SIG-M5 treated with dmso at 0.1 percent for 504 hours (cell line): Measurements from ENCODE around the gene POLR3K.
A peak's percentile ranks its signal among the peaks of the same experiment; 100 is the strongest.

Experiments used
- DNase-seq: peaks from one replicate; lab custom pipeline; 2025; ENCODE audit not compliant: unreplicated experiment; lab: John Stamatoyannopoulos, UW

POLR3K gene

DNA sequence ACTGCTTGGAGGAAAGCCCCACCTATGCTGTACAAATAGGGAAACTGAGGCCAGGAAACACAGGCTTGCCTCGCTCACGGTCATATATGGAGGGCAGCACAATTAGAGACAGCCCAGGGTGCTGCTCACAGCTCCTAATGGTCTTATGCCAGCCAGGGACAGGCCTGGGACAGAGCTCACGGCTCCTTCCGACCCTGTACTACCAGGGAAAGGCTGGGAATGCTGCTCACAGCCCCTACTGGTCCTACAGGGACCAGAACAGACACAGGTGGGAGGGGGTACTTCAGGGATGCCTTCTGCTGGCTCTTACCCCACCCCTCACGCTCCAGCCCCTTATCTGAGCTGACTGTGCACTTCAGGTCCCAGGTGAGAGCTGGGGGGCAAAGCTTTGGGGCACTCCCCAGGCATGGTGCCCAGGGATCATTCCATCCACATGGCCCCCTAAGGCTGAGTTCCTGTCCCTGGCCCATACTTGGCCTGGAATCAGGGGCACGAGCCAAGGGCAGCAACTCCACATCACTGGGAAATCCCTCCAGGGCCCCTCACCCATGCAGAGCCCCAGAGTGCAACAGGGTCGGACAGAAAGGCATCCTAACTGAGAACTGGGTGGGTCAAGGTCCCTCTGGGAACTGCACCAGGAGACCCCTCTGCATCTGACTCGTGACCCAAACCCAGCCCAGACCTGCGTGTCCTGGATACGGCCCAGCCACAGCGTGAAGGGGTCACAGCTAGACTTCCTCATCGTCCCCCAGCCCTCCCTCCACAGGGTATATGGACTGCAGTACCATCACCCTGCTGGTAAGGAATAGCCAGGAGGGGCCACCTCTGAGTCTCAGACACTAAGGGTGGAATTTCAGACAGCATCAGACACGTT is 13.1 kb upstream of the POLR3K start:
- no peak for DNase-seq

DNA sequence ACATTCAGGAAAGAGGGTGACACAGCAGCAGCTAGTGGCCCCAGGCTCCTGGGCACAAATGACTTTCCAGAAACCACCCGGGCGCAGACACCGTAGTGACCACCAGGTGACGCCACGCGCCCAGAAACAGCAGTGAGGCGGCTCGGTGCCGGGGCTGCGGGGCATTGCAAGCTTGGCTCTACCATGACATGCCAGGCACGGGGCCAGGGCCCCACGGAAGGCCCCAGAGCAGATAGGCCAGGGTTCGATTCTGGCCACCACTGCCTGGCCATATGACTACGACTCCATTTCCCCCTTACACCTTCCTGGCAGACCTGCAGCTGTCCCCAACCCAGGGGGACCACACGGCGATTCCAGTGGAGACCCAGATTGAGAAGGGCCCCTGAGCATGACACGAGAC is 12.3 kb upstream of the POLR3K start:
- DNase-seq = peak; percentile 77

DNA sequence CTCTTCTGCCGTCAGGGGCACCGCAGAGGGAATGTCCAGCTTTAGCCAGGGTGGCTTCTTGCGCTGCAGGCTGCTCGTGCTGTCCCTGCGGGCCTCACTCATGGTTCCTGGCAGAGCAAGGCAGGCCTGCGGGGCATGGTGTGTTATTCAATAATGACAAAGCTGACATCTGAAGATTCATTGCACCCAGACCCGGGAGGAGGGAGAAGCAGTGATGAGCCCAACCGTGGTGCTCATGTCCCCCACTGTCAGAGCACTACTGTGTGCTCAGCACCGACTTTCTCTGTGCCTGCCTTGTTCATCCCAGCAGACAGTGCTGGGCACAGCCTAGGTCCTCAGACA is 11.5 kb upstream of the POLR3K start:
- DNase-seq = no peak

DNA sequence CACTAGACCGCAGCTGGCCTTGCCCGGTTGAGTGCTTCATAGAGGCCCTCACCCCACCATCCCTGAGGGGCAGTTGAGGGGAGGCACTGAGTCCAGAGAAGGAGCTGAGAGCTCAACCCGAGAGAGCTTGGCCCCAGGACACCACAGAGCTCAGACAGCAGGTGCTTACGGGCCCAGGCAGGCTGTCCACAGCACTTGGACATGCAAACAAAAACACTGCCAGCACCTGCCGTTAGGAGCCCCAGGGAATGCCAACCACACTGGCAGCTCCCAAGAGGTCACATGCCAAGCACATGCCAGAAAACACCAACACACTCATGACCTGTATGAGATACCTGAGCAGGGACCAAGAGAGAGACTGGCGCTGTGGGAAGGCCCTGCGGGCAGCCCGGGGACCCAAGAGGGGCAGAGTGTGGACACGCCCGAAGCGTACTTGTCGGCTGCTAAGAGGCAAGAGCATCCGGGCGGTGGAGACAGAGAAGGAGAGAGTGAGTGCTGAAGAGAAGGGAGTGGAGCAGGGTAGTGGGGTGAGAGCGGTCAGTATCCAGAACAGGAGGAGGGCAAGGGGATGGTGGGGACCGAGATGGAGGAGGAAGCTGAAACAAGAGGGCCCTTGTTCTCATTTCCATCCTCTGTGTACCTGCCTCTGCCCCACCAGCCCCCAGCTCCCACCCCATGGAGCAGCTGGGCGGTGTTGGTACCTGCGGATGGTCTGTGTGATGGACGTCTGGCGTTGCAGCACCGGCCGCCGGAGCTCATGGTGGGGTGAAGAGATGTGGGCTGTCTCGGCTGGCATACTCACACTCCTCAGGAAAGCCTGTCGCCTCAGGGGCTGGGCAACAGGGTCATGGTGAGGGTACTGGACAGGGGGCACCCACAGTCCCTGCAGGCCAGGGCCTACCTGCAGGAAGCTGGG is 10.8 kb upstream of the POLR3K start:
- DNase-seq = no peak

DNA sequence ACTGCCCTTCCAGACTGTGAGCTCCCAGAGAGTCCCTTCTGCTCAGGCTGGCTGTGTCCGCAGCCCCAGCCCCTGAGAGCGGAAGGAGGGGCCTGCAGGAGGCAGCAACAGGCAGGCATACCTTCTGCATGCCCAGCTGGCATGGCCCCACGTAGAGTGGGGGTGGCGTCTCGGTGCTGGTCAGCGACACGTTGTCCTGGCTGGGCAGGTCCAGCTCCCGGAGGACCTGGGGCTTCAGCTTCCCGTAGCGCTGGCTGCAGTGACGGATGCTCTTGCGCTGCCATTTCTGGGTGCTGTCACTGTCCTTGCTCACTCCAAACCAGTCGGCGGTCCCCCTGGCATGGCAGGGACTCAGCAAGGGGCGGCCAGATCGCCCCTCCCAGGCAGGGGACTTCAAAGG is 10.1 kb upstream of the POLR3K start:
- DNase-seq = no peak

DNA sequence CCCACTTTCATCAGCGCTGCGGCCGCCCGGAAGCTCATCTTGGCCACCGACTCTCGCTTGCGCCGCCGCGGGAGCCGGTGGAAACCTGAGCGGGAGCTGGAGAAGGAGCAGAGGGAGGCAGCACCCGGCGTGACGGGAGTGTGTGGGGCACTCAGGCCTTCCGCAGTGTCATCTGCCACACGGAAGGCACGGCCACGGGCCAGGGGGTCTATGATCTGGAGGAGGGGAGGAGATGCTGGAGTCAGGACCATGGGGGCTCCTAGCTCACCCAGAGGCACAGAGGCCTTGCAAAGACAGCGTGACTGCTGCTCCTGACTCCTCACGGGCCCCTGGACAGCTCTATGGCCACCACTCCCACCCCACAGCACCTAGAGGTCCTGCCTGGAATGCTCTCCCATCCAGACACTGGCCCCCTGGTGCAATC is 9.6 kb upstream of the POLR3K start:
- no peak for DNase-seq

DNA sequence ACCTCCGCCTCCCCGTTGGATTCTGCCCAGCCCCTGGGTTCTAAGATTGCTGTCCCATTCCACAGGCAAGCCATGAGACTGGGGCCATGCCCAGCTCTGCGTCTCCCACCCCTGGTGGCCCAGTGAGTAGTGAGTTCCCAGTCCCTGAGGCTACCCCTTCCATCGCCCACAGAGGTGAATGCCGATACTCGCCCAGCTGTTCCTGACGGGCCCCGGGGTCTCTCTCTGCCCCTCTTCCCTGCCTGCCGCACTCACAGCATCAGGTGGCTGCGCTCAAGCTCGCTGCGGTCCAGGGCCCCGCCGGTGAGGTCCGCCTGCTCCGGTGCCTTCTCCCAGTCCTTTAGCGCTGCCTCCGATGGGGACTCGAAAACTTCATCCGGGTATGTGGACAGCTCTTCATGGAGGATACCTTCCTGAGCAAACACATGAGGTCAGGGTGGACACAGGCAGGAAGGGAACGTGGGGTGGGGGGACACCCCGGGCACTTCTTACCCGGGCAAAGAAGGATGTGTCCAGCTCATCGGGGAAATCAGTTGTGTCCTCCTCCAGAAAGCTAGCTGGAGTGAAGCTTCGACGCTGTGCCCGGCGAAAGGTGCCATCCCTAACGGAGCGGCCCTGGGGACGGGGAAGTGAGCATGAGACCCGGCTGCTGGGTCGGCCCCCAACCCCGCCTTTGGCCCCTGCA is 9.0 kb upstream of the POLR3K start:
- no peak for DNase-seq

DNA sequence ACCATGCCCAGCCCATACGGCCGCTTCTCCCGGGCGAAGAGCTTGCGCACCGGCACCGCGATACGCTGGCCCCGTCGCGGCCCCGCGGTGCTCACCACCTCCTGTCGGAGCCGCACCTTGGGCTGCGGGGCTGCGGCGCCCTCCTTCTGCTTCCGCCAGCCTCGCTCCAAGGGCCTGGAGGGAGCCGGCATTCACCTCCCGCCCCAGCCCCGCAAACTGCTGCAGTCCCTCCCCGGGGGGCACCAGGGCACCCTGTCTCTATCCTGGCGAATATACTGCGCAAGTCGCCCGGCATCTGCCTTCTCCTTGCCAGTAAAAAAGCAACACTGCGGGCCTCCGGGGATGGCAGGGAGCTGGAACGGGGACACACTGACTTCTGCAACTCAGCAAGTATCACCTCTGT is 8.5 kb upstream of the POLR3K start:
- DNase-seq = no peak

DNA sequence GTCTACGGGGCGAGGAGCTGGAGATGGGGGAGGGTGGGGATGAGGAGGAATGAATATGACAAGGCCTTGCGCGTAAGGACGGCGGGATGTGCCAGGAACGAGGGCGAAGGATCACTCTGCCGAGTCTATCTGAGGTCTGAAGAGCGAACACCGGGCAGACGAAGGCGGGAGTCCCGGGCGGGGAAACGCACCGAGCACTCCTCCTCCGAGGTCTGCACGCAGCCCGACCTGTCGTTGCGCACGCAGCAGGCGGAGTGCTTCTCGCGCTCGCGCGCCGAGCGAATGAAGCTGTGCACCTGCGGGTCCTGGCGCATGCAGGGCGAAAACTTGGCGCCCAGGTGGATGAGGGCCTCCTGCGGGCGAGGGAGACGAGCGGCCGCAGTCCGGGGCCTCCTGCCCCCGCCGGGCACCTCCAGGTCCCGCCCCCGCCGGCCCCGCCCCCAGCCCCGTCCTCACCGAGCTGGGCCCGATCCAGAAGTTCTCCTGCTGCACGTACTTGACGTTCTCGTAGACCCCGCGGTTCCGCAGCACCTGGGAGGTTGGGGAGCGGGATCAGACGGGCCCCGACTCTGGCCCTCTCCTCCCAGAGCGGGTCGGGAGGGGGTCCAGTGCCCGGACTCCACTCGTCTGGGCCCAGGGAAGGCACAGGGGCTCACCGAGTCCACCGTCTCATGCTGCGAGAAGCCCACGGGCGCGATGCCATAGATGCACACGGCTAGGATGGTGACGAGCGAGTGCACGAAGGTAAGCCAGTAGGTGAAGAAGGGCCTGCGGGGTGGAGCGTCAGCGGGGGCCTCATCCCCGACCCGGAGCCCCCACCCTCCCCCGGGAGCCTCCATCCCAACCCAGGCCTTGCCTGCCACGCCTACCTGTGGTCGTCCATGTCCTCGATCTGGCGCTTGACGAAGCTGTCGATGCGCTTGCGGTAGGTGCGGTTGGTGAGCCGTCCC is 7.8 kb upstream of the POLR3K start:
- no peak for DNase-seq

DNA sequence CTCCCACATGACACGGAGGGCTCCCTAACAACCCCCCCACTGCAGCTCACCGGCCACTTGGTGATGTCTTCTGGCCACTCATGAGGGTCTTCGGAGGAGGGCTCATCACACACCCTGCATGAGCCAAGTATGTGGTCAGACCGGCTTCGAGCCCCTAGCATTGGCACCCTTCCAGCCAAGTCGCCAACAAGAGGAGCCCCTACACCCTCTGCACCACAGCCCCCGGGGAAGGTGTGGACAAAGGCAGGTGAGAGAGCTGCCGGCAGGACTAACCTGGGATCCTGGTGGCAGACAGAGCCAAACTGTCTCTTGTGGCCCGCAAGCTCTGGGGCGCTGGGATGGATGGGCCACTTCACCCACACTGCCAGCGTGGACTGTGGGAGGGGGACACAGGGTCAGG is 6.8 kb upstream of the POLR3K start:
- no peak for DNase-seq

DNA sequence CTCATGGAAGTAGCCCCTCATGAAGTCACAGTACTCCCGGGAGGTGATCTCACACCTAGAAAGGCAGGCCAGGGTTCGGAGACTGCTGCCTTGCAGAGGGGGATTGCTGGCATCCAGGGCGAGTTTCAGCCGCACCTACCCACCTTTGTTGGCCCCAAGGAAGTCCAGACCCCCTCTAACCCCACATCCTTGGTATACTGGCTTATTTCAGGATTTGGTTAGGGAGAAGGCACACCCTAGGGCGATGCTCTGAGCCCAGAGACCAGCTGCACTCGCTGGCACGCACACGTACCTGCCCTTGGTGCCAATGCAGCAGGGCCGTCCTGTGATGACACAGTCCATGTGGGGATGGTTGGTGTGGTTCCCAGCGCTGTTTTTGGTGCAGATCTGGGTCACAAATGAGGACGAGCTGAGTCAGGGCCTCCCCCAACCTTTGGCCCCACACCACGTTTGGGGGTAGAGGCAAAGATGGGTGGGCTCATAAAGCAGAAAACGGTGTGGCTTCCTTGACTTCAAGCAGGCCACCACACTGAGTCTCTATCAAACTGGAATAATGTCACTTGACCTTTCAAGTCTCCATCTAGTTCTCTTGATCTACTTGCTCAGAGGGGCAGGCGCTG is 6.1 kb upstream of the POLR3K start:
- no peak for DNase-seq

DNA sequence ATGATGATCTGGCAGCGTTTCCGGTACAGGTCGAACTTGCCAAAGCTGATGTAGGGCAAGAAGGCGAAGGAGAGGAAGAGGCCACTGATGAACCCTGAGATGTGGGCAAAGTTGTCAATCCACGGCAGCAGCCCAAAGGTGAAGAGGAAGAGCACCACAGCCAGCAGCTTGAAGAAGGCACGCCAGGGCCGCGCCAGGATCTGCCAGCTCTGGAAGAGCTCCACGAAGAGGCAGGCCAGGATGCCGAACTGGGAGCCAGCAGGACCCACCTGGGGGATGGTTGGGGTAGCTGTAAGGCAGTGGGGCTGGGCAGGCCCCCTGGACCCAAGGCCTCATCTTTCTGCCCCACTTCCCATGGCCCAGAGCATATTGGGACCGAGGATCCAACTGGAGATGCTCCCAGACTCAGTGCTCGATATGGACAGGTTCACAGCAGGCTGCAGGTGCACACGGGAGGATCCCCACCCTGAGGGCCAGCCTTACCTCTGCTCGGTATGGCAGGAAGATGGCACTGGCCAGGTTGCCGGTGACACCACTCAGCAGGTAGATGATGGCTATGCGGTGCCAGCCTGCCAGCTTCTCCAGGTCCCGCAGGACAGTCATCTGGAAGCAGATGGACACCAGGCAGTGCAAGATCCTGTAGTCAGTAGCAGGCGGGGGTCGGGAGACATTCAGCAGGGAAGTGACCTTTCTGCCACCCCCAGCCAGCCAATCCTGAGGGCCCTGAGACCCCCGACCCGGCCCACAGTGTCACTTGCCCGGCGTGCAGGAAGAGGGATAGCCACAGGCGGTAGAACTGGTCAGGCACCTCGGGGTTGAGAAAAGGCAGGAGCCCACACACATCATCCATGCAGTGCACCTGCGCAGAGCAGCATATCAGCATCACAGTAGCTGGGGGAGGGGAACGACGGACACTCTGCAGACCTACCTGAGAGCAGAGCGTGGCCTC is 5.4 kb upstream of the POLR3K start:
- no peak for DNase-seq

DNA sequence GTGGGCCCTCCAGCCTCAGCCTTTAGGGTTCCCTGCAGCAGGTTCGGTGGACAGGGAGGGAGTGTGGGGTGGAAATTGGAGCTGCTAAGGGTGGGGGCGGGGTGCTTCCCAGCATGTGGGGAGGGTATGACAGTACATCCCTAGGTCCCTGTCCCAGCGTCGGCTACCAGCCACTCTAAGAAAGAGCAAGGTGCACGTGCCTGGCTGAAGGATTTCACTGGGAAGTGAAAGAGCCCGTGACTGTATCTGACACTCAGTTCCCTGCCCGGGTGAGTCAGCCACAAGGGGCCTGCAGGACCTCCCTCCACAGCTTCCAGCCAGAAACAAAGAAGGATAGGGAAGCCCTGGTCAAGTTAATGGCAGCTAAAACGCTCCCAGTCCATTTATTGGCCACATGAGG is 4.3 kb upstream of the POLR3K start:
- no peak for DNase-seq

DNA sequence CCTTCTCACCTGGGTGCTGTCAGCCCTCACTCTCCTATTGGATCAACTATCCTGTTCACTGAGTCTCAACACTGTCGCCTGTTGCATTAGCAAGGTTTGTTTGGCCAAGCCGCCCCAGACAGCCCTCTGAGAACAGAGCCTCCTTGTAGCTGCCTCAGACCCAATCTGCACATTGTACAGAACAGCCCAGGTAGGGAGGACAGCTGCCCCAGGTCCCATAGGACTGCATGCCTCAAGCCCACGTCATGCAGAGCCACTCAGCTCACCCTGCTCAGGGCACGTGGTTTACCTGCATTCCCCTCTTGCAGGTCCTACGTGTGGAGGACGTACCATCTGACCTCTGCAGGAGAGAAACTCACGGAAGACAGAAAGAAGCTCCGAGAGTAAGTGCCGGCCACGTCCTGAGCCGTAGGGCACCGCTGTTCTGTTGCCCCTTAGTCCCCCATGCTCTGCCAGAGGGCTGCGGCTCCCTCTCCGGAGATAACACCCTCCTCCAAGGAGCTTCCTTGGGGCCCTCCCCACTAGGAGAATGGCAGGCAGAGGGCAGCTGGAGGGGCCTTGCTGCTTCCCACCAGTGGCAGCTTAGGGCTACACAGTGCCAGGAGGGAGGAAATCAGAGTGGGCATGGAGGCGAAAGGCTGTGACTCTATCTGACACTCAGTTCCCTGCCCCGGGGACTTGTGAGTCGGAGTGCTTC is 3.0 kb upstream of the POLR3K start:
- no peak for DNase-seq

DNA sequence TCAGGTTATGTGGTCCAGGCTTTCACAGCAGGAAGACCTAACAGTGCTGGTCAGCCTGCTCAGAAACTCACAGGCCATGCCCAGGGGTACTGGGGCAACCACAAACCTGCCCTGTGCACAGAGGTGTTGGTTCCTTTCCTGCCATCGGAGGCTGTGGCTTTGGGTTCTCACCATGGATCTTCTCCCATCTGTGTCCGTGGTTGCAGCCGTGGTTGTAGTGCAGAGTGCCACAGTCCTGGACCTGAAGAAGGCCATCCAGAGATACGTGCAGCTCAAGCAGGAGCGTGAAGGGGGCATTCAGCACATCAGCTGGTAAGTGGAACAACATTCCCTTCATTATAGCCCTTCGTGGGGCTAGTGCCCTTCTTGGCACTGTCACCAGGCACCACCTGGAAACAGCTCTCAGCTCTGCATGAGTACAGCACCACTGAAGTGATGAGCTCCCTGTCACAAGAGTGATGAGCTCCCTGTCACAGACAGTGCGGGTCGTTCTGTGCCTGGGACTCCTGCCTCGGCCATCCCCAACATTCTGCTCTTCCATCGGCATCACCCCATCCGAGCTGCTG is 2.2 kb upstream of the POLR3K start:
- DNase-seq = no peak

DNA sequence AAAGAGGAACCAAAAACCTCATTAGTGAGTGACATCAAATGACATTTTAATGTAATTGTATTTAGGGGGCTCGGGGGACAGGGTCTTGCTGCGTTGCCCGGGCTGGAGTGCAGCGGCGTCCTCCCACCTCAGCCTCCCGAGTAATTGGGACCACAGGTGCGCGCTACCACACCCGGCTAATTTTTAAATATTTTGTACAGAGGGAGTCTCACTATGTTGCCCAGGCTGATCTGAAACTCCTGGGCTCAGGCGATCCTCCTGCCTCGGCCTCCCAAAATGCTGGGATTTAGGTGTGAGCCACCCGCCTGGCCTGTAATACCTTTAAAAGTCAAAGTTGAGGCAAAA is 801 bp upstream of the POLR3K start:
- no peak for DNase-seq

DNA sequence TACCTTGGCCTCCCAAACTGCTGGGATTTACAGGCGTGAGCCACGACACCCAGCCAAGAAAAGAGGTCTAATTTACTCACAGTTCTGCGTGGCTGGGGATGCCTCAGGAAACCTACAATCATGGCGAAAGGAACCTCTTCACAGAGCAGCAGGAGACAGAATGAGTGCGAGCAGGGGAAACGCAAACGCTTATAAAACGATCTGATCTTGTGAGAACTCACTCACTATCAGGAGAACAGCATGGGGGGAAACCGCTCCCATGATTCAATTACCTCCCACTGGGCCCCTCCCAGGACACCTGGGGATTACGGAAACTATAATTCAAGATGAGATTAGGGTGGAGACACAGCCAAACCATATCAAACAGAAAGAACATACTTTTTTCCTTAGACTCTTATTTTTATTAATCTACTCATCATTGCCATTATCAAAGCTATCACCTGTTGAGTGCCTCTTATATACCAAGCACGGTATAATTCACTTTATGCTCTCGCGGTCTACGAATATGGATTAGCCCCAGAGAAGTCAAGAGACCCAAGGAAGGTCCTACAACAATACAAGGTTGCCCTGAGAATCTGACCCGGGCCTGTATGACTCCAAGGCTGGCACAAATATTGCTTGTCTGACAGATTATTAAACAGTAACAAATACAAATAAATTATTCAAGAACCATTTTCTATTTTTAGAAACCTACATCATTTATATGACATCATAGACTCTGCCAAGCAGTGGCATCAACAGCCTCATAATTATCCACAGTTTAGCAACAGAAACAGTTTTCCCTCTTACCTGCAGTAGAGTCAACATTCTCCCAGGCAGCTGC is 2.4 kb downstream of the POLR3K start:
- no peak for DNase-seq
